Skin of body (tissue), 2 donors: Measurements from ENCODE around the gene REV1. TPM values are rescaled to one million over a fixed set of nuclear protein-coding genes. Genes with fewer than 3 reads are reported as not detected.
"Not testable (repeated sequence)": the region's sequence is repeated elsewhere in the genome, so short reads cannot be mapped to it uniquely, and the experiment has no call there.

Experiments
- DNase-seq: peaks from one replicate; lab custom pipeline; 2025; lab: John Stamatoyannopoulos, UW
- total RNA-seq: library from RNA; depleted of rRNA; stranded (reverse); fragments of >200 nt; gene quantifications from one replicate; pipeline ENCODE4 v1.2.3, GENCODE V29; 2014

Gene REV1
- total RNA-seq, 1 donor from 2014 or later, result 74.3 TPM

- not testable (repeated sequence) for DNase-seq
Observed at GRCh38 chr2:99354825-99355224, 135.0 kb downstream of the REV1 start.

DNA sequence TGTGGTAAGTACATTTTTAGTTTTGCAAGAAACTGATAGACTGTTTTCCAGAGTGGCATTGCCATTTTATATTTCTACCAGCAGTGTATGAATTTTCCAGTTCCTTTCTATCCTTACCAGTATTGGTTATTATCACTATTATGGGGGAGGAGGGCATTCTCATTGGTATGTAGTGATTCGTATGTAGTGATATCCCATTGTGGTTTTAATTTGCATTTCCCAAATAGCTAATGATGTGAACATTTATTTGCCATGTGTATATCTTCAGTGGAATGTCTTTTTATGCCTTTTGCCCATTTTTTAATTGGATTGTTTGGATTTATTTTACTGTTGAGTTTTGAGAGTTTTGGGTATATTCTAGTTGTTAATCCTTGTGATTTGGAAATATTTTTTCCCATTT is 135.7 kb downstream of the REV1 start:
- DNase-seq, result no peak

Other genes with a start within 250 kb of the REV1 start
- gene LYG2, start 234.4 kb downstream of the REV1 start, total RNA-seq, result 16.5 TPM
- gene LYG1, start 188.8 kb downstream of the REV1 start, total RNA-seq, result 0.59 TPM
- gene TXNDC9, start 153.7 kb downstream of the REV1 start, total RNA-seq, result 28.8 TPM
- 26.3 TPM for gene EIF5B, start 152.6 kb downstream of the REV1 start, total RNA-seq